Keratinocyte (primary cell): ENCODE measurements around the gene GNLY. TPM values are rescaled to one million over a fixed set of nuclear protein-coding genes. Genes with fewer than 3 reads are reported as not detected.

ENCODE experiments used
- DNase-seq: peaks from one replicate; pipeline ENCODE4 v3.0.0-alpha.2; 2011; ENCODE audit warnings: low read depth, missing footprints, low spot score
- FAIRE-seq: peaks from 2 replicates; lab custom pipeline; 2011; peaks lifted over from hg19 to GRCh38; lab: Jason Lieb, UNC
- H2AFZ ChIP-seq: 2 replicates; pipeline ENCODE4 v1.6.0; 2012; ENCODE audit warnings: low read length, control low read depth, inconsistent platforms; ENCODE audit not compliant: control insufficient read depth
- H3K27ac ChIP-seq: 2 replicates; pipeline ENCODE4 v1.5.1; 2011; ENCODE audit warnings: low read length; ENCODE audit not compliant: control insufficient read depth, insufficient read depth
- H3K27me3 ChIP-seq: 3 replicates; pipeline ENCODE4 v1.6.0; 2011; ENCODE audit warnings: low read length; ENCODE audit not compliant: control insufficient read depth, insufficient read depth; ENCODE audit errors: extremely low read depth
- H3K36me3 ChIP-seq, 2 experiments: 2 replicates in 1 of 2; 3 replicates in 1 of 2; pipeline ENCODE4 v1.5.1; 2011; ENCODE audit warnings: low read length in 2 of 2, mild to moderate bottlenecking in 1 of 2; ENCODE audit not compliant: control insufficient read depth in 2 of 2, insufficient read depth in 2 of 2; ENCODE audit errors: extremely low read depth in 1 of 2
- H3K4me1 ChIP-seq: 3 replicates; pipeline ENCODE4 v1.5.1; 2011; ENCODE audit warnings: low read length; ENCODE audit not compliant: control insufficient read depth, insufficient read depth; ENCODE audit errors: extremely low read depth
- H3K4me2 ChIP-seq: 3 replicates; pipeline ENCODE4 v1.6.0; 2011; ENCODE audit warnings: low read depth, low read length; ENCODE audit not compliant: control insufficient read depth, insufficient read depth; ENCODE audit errors: extremely low read depth
- H3K4me3 ChIP-seq, 3 experiments: fragments of 200-600 bp in 1 of 3; sonication (generic) in 1 of 3; 2 replicates in 2 of 3; 3 replicates in 1 of 3; pipeline ENCODE4 v1.5.1; 2011 to 2016; ENCODE audit warnings: low read length in 3 of 3, mild to moderate bottlenecking in 3 of 3, control low read depth in 2 of 3, inconsistent platforms in 1 of 3, low read depth in 1 of 3, mixed read lengths in 1 of 3, mixed run types in 1 of 3, moderate library complexity in 1 of 3; ENCODE audit not compliant: control insufficient read depth in 2 of 3, insufficient read depth in 2 of 3; ENCODE audit errors: extremely low read depth in 1 of 3
- H3K79me2 ChIP-seq: 2 replicates; pipeline ENCODE4 v1.6.0; 2012; ENCODE audit warnings: low read length; ENCODE audit not compliant: control insufficient read depth, insufficient read depth
- H3K9ac ChIP-seq: 3 replicates; pipeline ENCODE4 v1.6.0; 2011; ENCODE audit warnings: low read length; ENCODE audit not compliant: control insufficient read depth, insufficient read depth; ENCODE audit errors: extremely low read depth
- H3K9me1 ChIP-seq: 3 replicates; pipeline ENCODE4 v1.6.0; 2011; ENCODE audit warnings: low read length; ENCODE audit not compliant: control insufficient read depth, insufficient read depth; ENCODE audit errors: extremely low read depth
- H3K9me3 ChIP-seq: 2 replicates; pipeline ENCODE4 v1.5.1; 2012; ENCODE audit warnings: low read depth, low read length; ENCODE audit not compliant: control insufficient read depth
- H4K20me1 ChIP-seq: 3 replicates; pipeline ENCODE4 v1.6.0; 2011; ENCODE audit warnings: low read length; ENCODE audit not compliant: control insufficient read depth, insufficient read depth; ENCODE audit errors: extremely low read depth
- CTCF ChIP-seq, 3 experiments: IDR thresholded peaks in 1 of 3; conservative IDR thresholded peaks in 1 of 3; optimal IDR thresholded peaks in 1 of 3; 2 replicates in 2 of 3; 3 replicates in 1 of 3; pipeline versions ENCODE3 to v1.5.1; 2011; ENCODE audit warnings: low read length in 3 of 3, mild to moderate bottlenecking in 3 of 3, moderate library complexity in 2 of 3, control low read depth in 1 of 3, inconsistent platforms in 1 of 3; ENCODE audit not compliant: insufficient read depth in 2 of 3; ENCODE audit errors: extremely low read depth in 1 of 3
- EZH2 ChIP-seq: IDR thresholded peaks from one replicate; pipeline ENCODE4 v1.6.1; 2012; ENCODE audit warnings: inconsistent platforms, mild to moderate bottlenecking, low read length, moderate library complexity
- dilution Hi-C: fragments of 300-500 bp; cut with MboI; formaldehyde crosslinking; loops from one replicate; pipeline ENCODE4 v1.7.0; 2020; ENCODE audit warnings: low sequenced_read_pairs; ENCODE audit not compliant: extremely low pct_ligation_motif_present
- polyA plus RNA-seq, 5 experiments: library from polyadenylated mRNA; depleted of rRNA in 3 of 5; stranded (reverse) in 3 of 5; stranded (forward) in 1 of 5; unstranded in 1 of 5; fragments of >200 nt; gene quantifications; 1 replicate in 1 of 5; 2 replicates in 3 of 5; 3 replicates in 1 of 5; pipeline versions ENCODE4 v1.2.1 to v1.2.3, GENCODE V29; 2011 to 2012; ENCODE audit warnings: missing spikeins in 2 of 5, low read depth in 1 of 5, low replicate concordance in 1 of 5

Gene GNLY
- polyA plus RNA-seq, 1 donor (not counting 4 experiments of a cell fraction or from before 2014, with no cell fraction given): not detected

DNA sequence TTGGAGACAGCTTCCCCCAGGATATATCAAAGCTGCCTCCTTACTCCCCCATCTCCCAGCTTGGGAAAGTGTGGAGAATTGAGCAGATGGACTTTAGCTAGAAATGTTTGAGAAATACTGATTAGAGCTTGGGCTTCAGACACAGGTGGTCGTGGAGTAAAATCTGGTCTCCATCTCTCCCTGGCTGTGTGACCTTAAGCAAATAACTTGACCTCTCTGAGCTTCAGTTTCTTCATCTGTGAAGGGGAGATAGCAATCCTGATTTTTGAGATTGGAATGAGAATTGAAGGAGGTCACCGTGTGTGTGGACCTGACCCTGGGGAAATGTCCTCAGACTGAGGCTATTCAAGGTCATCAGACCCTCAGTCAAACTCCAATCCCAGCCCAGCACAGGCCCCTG, 3.6 kb downstream of the GNLY start:
- Histone ChIP-seq H3K9me3 (no peaks in the 10 kb centered on the region), H3K36me3 (no peaks in the 10 kb centered on the region), H3K9me1 (no peaks in the 10 kb centered on the region), H3K4me2 (no peak overlapping the region), H2AFZ (no peak overlapping the region), H3K9ac (no peak overlapping the region), H3K27me3 (peaks cover 7% of the 10 kb centered on the region), H3K79me2 (no peaks in the 10 kb centered on the region), H4K20me1 (no peaks in the 10 kb centered on the region), H3K4me1 (peaks cover 14% of the 10 kb centered on the region), H3K27ac (no peak overlapping the region), H3K4me3 (no peak overlapping the region)
- TF ChIP-seq CTCF (optimal IDR thresholded peaks at IDR 0.05 in 1 of 3, IDR thresholded peaks at IDR 0.05 in 1 of 3, conservative IDR thresholded peaks at IDR 0.05 in 1 of 3; ENCODE audit: extremely low read depth in 1 of 3, insufficient read depth in 2 of 3, low read length in 3 of 3) (no peak), EZH2 (no peak)
- no peak for FAIRE-seq
- no peak for DNase-seq
- dilution Hi-C loops: no loop called here

DNA sequence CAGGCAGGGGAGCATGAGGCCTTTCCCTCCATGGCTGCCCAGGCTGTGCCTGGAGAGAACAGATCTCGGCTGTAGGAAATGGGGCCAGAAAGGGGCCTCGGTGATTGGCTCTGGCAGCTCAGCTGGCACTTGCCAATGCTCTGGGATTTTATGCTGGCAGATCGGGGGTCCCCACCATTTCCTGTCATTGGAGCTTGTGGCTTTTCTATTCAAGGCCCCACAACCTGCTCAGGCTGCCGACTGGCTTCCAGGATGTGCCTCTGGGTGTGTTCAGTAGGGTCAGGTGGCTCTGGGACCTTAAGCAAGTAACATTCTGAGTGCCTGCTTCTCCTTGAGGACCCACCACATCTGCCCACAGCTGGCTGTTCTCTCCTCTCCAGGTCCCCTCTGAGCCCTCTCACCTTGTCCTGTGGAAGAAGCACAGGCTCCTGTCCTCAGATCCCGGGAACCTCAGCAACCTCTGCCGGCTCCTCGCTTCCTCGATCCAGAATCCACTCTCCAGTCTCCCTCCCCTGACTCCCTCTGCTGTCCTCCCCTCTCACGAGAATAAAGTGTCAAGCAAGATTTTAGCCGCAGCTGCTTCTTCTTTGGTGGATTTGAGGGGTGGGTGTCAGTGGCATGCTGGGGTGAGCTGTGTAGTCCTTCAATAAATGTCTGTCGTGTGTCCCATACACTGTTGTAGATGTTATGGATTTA, 4.2 kb downstream of the GNLY start:
- FAIRE-seq: no peak
- no peak for TF ChIP-seq CTCF (optimal IDR thresholded peaks at IDR 0.05 in 1 of 3, IDR thresholded peaks at IDR 0.05 in 1 of 3, conservative IDR thresholded peaks at IDR 0.05 in 1 of 3; ENCODE audit: extremely low read depth in 1 of 3, insufficient read depth in 2 of 3, low read length in 3 of 3)
- no peak for TF ChIP-seq EZH2

More for the DNA sequence above, 4.2 kb downstream of the GNLY start:
- dilution Hi-C loops: no loop called here
- Histone ChIP-seq H4K20me1 (no peaks in the 10 kb centered on the region), H3K4me3 (no peak overlapping the region), H3K4me1 (peaks cover 15% of the 10 kb centered on the region), H3K9me1 (no peaks in the 10 kb centered on the region), H3K79me2 (no peaks in the 10 kb centered on the region), H3K9ac (no peak overlapping the region), H2AFZ (no peak overlapping the region), H3K27ac (no peak overlapping the region), H3K9me3 (no peaks in the 10 kb centered on the region), H3K36me3 (no peaks in the 10 kb centered on the region), H3K27me3 (peaks cover 7% of the 10 kb centered on the region), H3K4me2 (no peak overlapping the region)
- no peak for DNase-seq
